Gastrocnemius medialis (tissue), 4 donors: ENCODE measurements around the gene NECTIN1.

Source experiments
- CTCF ChIP-seq, 5 experiments: fragments of 450-650 bp in 3 of 5; fragments of 200-600 bp in 2 of 5; sonication (generic) in 2 of 5; IDR thresholded peaks in 4 of 5; conservative IDR thresholded peaks in 1 of 5; 1 replicate in 4 of 5; 2 replicates in 1 of 5; pipeline ENCODE4 v1.5.1; 2016 to 2019; ENCODE audit warnings: antibody characterized with exemption in 5 of 5, mild to moderate bottlenecking in 3 of 5, moderate library complexity in 3 of 5
- POLR2A ChIP-seq, 2 donors: fragments of 450-650 bp; IDR thresholded peaks; one replicate each; pipeline ENCODE4 v1.6.1; 2017; ENCODE audit warnings: antibody characterized with exemption in 2 of 2, mild to moderate bottlenecking in 2 of 2, moderate library complexity in 2 of 2

GRCh38 chr11:119692540-119692820, 36.5 kb downstream of the NECTIN1 start:
- TF ChIP-seq CTCF (IDR thresholded peaks at IDR 0.05 in 4 of 5, conservative IDR thresholded peaks at IDR 0.05 in 1 of 5) (no peak), POLR2A (IDR thresholded peaks at IDR 0.05) (no peak)
